Measurements from ENCODE around the gene COPS8. TPM values are rescaled to one million over a fixed set of nuclear protein-coding genes. Genes with fewer than 3 reads are reported as not detected.

Gene COPS8
- total and polyA plus RNA-seq, 2 experiments from 2014 or later, result 108 to 134 TPM

DNA sequence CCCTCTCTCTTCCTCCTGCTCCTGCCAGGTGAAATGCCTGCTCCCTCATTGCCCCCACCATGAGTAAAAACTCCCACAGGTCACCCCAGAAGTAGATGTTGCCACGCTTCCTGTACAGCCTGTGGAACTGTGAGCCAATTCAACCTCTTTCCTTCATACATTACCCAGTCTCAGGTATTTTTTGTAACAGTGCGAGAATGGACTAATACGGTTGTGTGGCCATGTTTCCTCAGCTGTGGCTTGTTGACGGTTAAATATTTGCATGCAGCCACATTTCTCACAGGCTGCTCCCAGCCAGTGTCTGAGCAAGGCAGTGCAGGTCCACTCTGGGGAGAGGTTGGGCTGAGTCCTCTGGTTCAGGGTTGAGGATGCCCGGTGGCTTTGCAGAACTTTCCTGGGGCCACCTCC, 27.8 kb upstream of the COPS8 start:
- no peak overlapping the region for H3K27ac ChIP-seq

GRCh38 chr2:237058423-237058822, 27.3 kb upstream of the COPS8 start:
- no peaks in the 10 kb centered on the region for H3K36me3 ChIP-seq (replicated peaks; ENCODE audit: insufficient read depth, low read depth)
- H3K79me2 ChIP-seq, result no peaks in the 10 kb centered on the region
- no peaks in the 10 kb centered on the region for H3K27me3 ChIP-seq
- no peak overlapping the region for H3K4me2 ChIP-seq
- H2AFZ ChIP-seq, result no peak overlapping the region
- H4K20me1 ChIP-seq (ENCODE audit: insufficient read depth, poor library complexity, severe bottlenecking), result no peaks in the 10 kb centered on the region
- TF ChIP-seq, protein P1, sequence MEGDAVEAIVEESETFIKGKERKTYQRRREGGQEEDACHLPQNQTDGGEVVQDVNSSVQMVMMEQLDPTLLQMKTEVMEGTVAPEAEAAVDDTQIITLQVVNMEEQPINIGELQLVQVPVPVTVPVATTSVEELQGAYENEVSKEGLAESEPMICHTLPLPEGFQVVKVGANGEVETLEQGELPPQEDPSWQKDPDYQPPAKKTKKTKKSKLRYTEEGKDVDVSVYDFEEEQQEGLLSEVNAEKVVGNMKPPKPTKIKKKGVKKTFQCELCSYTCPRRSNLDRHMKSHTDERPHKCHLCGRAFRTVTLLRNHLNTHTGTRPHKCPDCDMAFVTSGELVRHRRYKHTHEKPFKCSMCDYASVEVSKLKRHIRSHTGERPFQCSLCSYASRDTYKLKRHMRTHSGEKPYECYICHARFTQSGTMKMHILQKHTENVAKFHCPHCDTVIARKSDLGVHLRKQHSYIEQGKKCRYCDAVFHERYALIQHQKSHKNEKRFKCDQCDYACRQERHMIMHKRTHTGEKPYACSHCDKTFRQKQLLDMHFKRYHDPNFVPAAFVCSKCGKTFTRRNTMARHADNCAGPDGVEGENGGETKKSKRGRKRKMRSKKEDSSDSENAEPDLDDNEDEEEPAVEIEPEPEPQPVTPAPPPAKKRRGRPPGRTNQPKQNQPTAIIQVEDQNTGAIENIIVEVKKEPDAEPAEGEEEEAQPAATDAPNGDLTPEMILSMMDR (IDR thresholded peaks at IDR 0.05; ENCODE audit: poor library complexity), result no peak
- TF ChIP-seq EZH2phosphoT487 (IDR thresholded peaks at IDR 0.05; ENCODE audit: low read depth, severe bottlenecking, unreplicated experiment), result no peak
- TF ChIP-seq EZH2 (IDR thresholded peaks at IDR 0.05; ENCODE audit: borderline replicate concordance), result no peak
- H3K4me1 ChIP-seq (ENCODE audit: insufficient read depth), result peaks cover 6% of the 10 kb centered on the region
- H3K9me2 ChIP-seq (replicated peaks; ENCODE audit: insufficient read depth), result no peaks in the 10 kb centered on the region
- no peaks in the 10 kb centered on the region for H3K9me3 ChIP-seq (ENCODE audit: low read depth)
- WGBS (ENCODE audit: low lambda C conversion rate, missing lambda C conversion rate), result 84% methylated on average over 11 of the region's 11 CpGs
- H3K27ac ChIP-seq, result no peak overlapping the region
- H3K4me3 ChIP-seq, result no peak overlapping the region
- no peak for DNase-seq (ENCODE audit: low spot score)

More for the DNA sequence above, 27.8 kb upstream of the COPS8 start:
- Histone ChIP-seq H3K4me2 (no peak overlapping the region), H4K20me1 (ENCODE audit: insufficient read depth, poor library complexity, severe bottlenecking) (no peaks in the 10 kb centered on the region), H3K36me3 (replicated peaks; ENCODE audit: insufficient read depth, low read depth) (no peaks in the 10 kb centered on the region), H3K79me2 (no peaks in the 10 kb centered on the region), H3K27me3 (no peaks in the 10 kb centered on the region), H2AFZ (no peak overlapping the region), H3K9me3 (ENCODE audit: low read depth) (no peaks in the 10 kb centered on the region), H3K4me1 (ENCODE audit: insufficient read depth) (peaks cover 6% of the 10 kb centered on the region), H3K9me2 (replicated peaks; ENCODE audit: insufficient read depth) (no peaks in the 10 kb centered on the region), H3K4me3 (no peak overlapping the region)
- TF ChIP-seq EZH2 (IDR thresholded peaks at IDR 0.05; ENCODE audit: borderline replicate concordance) (no peak), EZH2phosphoT487 (IDR thresholded peaks at IDR 0.05; ENCODE audit: low read depth, severe bottlenecking, unreplicated experiment) (no peak)
- TF ChIP-seq, protein P1 (IDR thresholded peaks at IDR 0.05; ENCODE audit: poor library complexity), result no peak
- 85% methylated on average over 5 of the region's 5 CpGs for WGBS (ENCODE audit: low lambda C conversion rate, missing lambda C conversion rate)
- no peak for DNase-seq (ENCODE audit: low spot score)

DNA sequence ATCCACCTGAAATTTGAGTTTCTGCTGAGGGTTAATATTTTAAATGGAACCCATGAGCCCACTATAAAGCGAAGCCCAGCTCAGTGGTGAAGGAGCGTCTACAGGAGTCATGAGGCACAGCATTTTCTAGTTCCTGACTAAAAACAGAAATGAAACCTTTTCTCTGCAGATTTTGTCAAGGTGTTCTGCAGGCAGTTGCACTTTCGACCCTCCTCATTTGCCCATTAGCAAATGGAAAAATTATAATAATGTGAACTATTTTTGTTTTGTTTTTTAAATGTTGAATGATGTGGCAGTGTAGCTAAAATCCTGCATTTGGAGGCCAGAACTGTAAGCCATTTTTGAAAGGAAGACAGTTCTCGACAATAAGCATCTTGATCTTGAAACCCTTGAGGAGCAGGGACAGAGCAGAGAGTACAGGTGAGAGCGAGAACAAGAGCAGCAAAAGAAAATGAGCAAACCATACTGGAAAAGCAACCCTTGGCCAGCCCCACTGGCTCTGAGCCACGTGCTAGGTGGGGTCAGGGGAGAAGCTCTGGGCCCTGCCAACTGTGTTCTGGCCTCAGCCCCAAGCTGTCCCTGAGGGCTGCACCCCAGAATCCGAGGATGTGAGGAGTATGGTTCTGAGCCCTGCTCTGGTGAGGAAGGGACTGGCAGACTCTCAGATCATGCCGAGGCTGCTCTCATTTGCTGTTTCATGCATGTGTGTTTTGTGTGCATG, 26.4 kb upstream of the COPS8 start:
- H2AFZ ChIP-seq, result no peak overlapping the region
- TF ChIP-seq EZH2 (IDR thresholded peaks at IDR 0.05; ENCODE audit: borderline replicate concordance) (no peak), EZH2phosphoT487 (IDR thresholded peaks at IDR 0.05; ENCODE audit: low read depth, severe bottlenecking, unreplicated experiment) (no peak)
- TF ChIP-seq, protein P1 (IDR thresholded peaks at IDR 0.05; ENCODE audit: poor library complexity), result no peak
- H3K4me1 ChIP-seq (ENCODE audit: insufficient read depth), result peaks cover 6% of the 10 kb centered on the region
- H3K79me2 ChIP-seq, result no peaks in the 10 kb centered on the region
- H3K9me3 ChIP-seq (ENCODE audit: low read depth), result no peaks in the 10 kb centered on the region
- H4K20me1 ChIP-seq (ENCODE audit: insufficient read depth, poor library complexity, severe bottlenecking), result no peaks in the 10 kb centered on the region
- no peak overlapping the region for H3K4me3 ChIP-seq
- no peak overlapping the region for H3K4me2 ChIP-seq
- no peaks in the 10 kb centered on the region for H3K9me2 ChIP-seq (replicated peaks; ENCODE audit: insufficient read depth)
- no peaks in the 10 kb centered on the region for H3K36me3 ChIP-seq (replicated peaks; ENCODE audit: insufficient read depth, low read depth)
- H3K27ac ChIP-seq, result no peak overlapping the region
- no peak for DNase-seq (ENCODE audit: low spot score)
- no peaks in the 10 kb centered on the region for H3K27me3 ChIP-seq
- WGBS (ENCODE audit: low lambda C conversion rate, missing lambda C conversion rate), result 87% methylated on average over 8 of the region's 8 CpGs

Measured in hepatocyte (in vitro differentiated cells).